Dermis microvascular lymphatic vessel endothelial cell (primary cell): Measurements from ENCODE around the gene CAPN13. TPM values are rescaled to one million over a fixed set of nuclear protein-coding genes. Genes with fewer than 3 reads are reported as not detected.

ENCODE experiments used
- DNase-seq, 2 donors: peaks; one replicate each; pipeline versions ENCODE4 v3.0.0 to v3.0.0-alpha.2; 2010; ENCODE audit warnings: low read depth in 2 of 2
- total RNA-seq: library from RNA; depleted of rRNA; stranded (reverse); fragments of >200 nt; gene quantifications from 2 replicates; pipeline ENCODE4 v1.2.1, GENCODE V29; 2014

Gene CAPN13
- total RNA-seq, 1 donor from 2014 or later, result not detected

GRCh38 chr2:30765191-30765590, 42.1 kb downstream of the CAPN13 start:
- no peak for DNase-seq

GRCh38 chr2:30764021-30764800, 43.0 kb downstream of the CAPN13 start:
- no peak for DNase-seq

- no peak for DNase-seq
These were observed 44.0 kb downstream of the CAPN13 start for GRCh38 chr2:30763151-30763660.

- no peak for DNase-seq
These were observed 46.0 kb downstream of the CAPN13 start for GRCh38 chr2:30761226-30761625.

- DNase-seq, result no peak
These were observed 47.8 kb downstream of the CAPN13 start for GRCh38 chr2:30759481-30759880.

GRCh38 chr2:30758191-30758651, 49.0 kb downstream of the CAPN13 start:
- DNase-seq, result no peak

- no peak for DNase-seq
These were observed 49.5 kb downstream of the CAPN13 start for GRCh38 chr2:30757749-30758148.

- no peak for DNase-seq
These were observed 50.3 kb downstream of the CAPN13 start for GRCh38 chr2:30756971-30757370.

GRCh38 chr2:30756051-30756719, 51.1 kb downstream of the CAPN13 start:
- DNase-seq, result peak in 1 of 2 donors; percentile 3

GRCh38 chr2:30753630-30754029, 53.6 kb downstream of the CAPN13 start:
- DNase-seq, result no peak

- no peak for DNase-seq
These were observed 54.4 kb downstream of the CAPN13 start for GRCh38 chr2:30752811-30753210.

GRCh38 chr2:30747206-30747605, 60.0 kb downstream of the CAPN13 start:
- DNase-seq, result no peak

GRCh38 chr2:30744823-30745222, 62.4 kb downstream of the CAPN13 start:
- no peak for DNase-seq

GRCh38 chr2:30741576-30741975, 65.7 kb downstream of the CAPN13 start:
- no peak for DNase-seq

- no peak for DNase-seq
These were observed 68.9 kb downstream of the CAPN13 start for GRCh38 chr2:30738141-30738911.

- DNase-seq, result no peak
These were observed 70.0 kb downstream of the CAPN13 start for GRCh38 chr2:30737326-30737610.

- no peak for DNase-seq
These were observed 70.6 kb downstream of the CAPN13 start for GRCh38 chr2:30736461-30737325.

GRCh38 chr2:30733876-30734520, 73.2 kb downstream of the CAPN13 start:
- no peak for DNase-seq

GRCh38 chr2:30732876-30733275, 74.4 kb downstream of the CAPN13 start:
- no peak for DNase-seq

- DNase-seq, result no peak
These were observed 74.9 kb downstream of the CAPN13 start for GRCh38 chr2:30732376-30732775.

GRCh38 chr2:30731706-30732105, 75.5 kb downstream of the CAPN13 start:
- no peak for DNase-seq
